GM12878 (cell line): ENCODE measurements around the gene FAM227B. TPM values are rescaled to one million over a fixed set of nuclear protein-coding genes. Genes with fewer than 3 reads are reported as not detected.

Source experiments
- ATAC-seq: fragments of 200-7000 bp; cut with Tn5 transposase; 3 replicates; pipeline ENCODE4 v1.9.1; 2020; ENCODE audit warnings: mild to moderate bottlenecking, moderate library complexity
- BruUV-seq: library from RNA; stranded (reverse); fragments of 400-500 nt; replicated peaks from 2 replicates; lab custom pipeline; 2021; lab: Mats Ljungman, UMichigan
- CTCF ChIA-PET: fragments of 300-600 bp; sonication (Branson Sonifier 250); formaldehyde crosslinking; extraction: SDS; loops from one replicate; lab custom pipeline; 2021; ENCODE audit warnings: inconsistent platforms; lab: Yijun Ruan, JAX
- POLR2A ChIA-PET: fragments of 350-600 bp; formaldehyde crosslinking; extraction: SDS; loops from one replicate; lab custom pipeline; 2021; ENCODE audit warnings: inconsistent platforms; lab: Charles Lee
- RAD21 ChIA-PET: fragments of 300-600 bp; sonication (Branson Sonifier 250); formaldehyde crosslinking; loops from one replicate; lab custom pipeline; 2023; ENCODE audit warnings: antibody characterized with exemption; ENCODE audit not compliant: unreplicated experiment; lab: Charles Lee
- SMC1A ChIA-PET: fragments of 300-600 bp; sonication (Branson Sonifier 250); formaldehyde crosslinking; loops from one replicate; lab custom pipeline; 2023; ENCODE audit not compliant: unreplicated experiment, uncharacterized antibody; lab: Charles Lee
- DNase-seq: peaks from one replicate; pipeline ENCODE4 v3.0.0-alpha.2; 2011; ENCODE audit warnings: low read depth, low spot score
- FAIRE-seq: peaks from 3 replicates; lab custom pipeline; 2011; peaks lifted over from hg19 to GRCh38; lab: Jason Lieb, UNC
- H2AFZ ChIP-seq: 2 replicates; pipeline ENCODE4 v1.6.0; 2011; ENCODE audit warnings: low read depth, low read length, control low read depth; ENCODE audit not compliant: control insufficient read depth
- H3K27ac ChIP-seq: 2 replicates; pipeline ENCODE4 v1.5.1; 2011; ENCODE audit warnings: control low read depth; ENCODE audit not compliant: control insufficient read depth, insufficient read depth
- H3K27me3 ChIP-seq, 2 experiments: replicated peaks in 1 of 2; 2 replicates each; pipeline versions ENCODE4 v1.6.0 to v1.6.1; 2011; ENCODE audit warnings: low read length in 1 of 2; ENCODE audit not compliant: control insufficient read depth in 2 of 2, insufficient read depth in 2 of 2
- H3K36me3 ChIP-seq, 2 experiments: 2 replicates each; pipeline ENCODE4 v1.5.1; 2011; ENCODE audit warnings: low read length in 1 of 2; ENCODE audit not compliant: control insufficient read depth in 2 of 2, insufficient read depth in 2 of 2
- H3K4me1 ChIP-seq: 2 replicates; pipeline ENCODE4 v1.6.1; 2011; ENCODE audit warnings: mild to moderate bottlenecking, low read length, moderate library complexity, mixed read lengths; ENCODE audit not compliant: control insufficient read depth, insufficient read depth
- H3K4me2 ChIP-seq: 2 replicates; pipeline ENCODE4 v1.6.0; 2011; ENCODE audit warnings: control low read depth; ENCODE audit not compliant: control insufficient read depth, insufficient read depth
- H3K4me3 ChIP-seq: fragments of 200-600 bp; sonication (generic); 2 replicates; pipeline ENCODE4 v1.5.1; 2016
- H3K79me2 ChIP-seq: 2 replicates; pipeline ENCODE4 v1.6.0; 2011; ENCODE audit warnings: low read length; ENCODE audit not compliant: control insufficient read depth, insufficient read depth
- H3K9ac ChIP-seq: 2 replicates; pipeline ENCODE4 v1.8.0; 2011; ENCODE audit warnings: low read length, control low read depth, mixed read lengths; ENCODE audit not compliant: control insufficient read depth, insufficient read depth
- H3K9me3 ChIP-seq: replicated peaks from 3 replicates; pipeline ENCODE4 v1.5.1; 2011; ENCODE audit warnings: mild to moderate bottlenecking, low read length; ENCODE audit not compliant: control insufficient read depth, insufficient read depth
- H4K20me1 ChIP-seq: 2 replicates; pipeline ENCODE4 v1.6.0; 2011; ENCODE audit not compliant: control insufficient read depth, insufficient read depth
- ASH2L ChIP-seq: fragments of 300-600, 200-600 bp; sonication (generic); IDR thresholded peaks from 2 replicates; pipeline ENCODE4 v1.6.1; 2017; ENCODE audit warnings: low read depth, mild to moderate bottlenecking, borderline replicate concordance
- CBX5 ChIP-seq: sonication (generic); IDR thresholded peaks from 2 replicates; pipeline ENCODE4 v1.6.1; 2016; ENCODE audit warnings: low read depth, moderate library complexity, mild to moderate bottlenecking, inconsistent platforms
- CHD2 ChIP-seq: IDR thresholded peaks from 2 replicates; pipeline ENCODE4 v1.6.1; 2011; ENCODE audit warnings: low read depth, low read length, improper control_type of control experiment, borderline replicate concordance
- E2F8 ChIP-seq: fragments of 450-650 bp; IDR thresholded peaks from 2 replicates; pipeline ENCODE4 v1.6.1; 2018; ENCODE audit warnings: mild to moderate bottlenecking, low read depth, moderate library complexity; ENCODE audit not compliant: partially characterized antibody
- ELK1 ChIP-seq: IDR thresholded peaks from 2 replicates; pipeline ENCODE4 v1.6.1; 2012; ENCODE audit warnings: low read depth, low read length, improper control_type of control experiment
- ESRRA ChIP-seq: IDR thresholded peaks from 2 replicates; pipeline ENCODE4 v1.6.1; 2012; ENCODE audit warnings: mild to moderate bottlenecking, low read length, improper control_type of control experiment
- EZH2 ChIP-seq: IDR thresholded peaks from 2 replicates; pipeline ENCODE4 v1.6.1; 2012; ENCODE audit warnings: low read depth, mild to moderate bottlenecking, control low read depth, inconsistent platforms, low read length, borderline replicate concordance; ENCODE audit not compliant: control insufficient read depth
- FOS ChIP-seq: IDR thresholded peaks from 3 replicates; pipeline ENCODE4 v1.6.1; 2011; ENCODE audit warnings: borderline replicate concordance; ENCODE audit not compliant: insufficient read length; ENCODE audit errors: extremely low read depth
- GATAD2B ChIP-seq: fragments of 450-650 bp; conservative IDR thresholded peaks from 2 replicates; pipeline ENCODE4 v1.6.1; 2017; ENCODE audit warnings: low read depth, mild to moderate bottlenecking, moderate library complexity
- IKZF1 ChIP-seq: fragments of 450-650 bp; conservative IDR thresholded peaks from 2 replicates; pipeline ENCODE4 v1.6.1; 2017; ENCODE audit warnings: antibody characterized with exemption, mild to moderate bottlenecking
- IKZF2 ChIP-seq, 2 experiments: fragments of 450-650 bp; IDR thresholded peaks; 2 replicates each; pipeline ENCODE4 v1.6.1; 2017; ENCODE audit warnings: mild to moderate bottlenecking in 2 of 2, moderate library complexity in 2 of 2
- KLF5 ChIP-seq: fragments of 450-650 bp; IDR thresholded peaks from 2 replicates; pipeline ENCODE4 v1.6.1; 2014; ENCODE audit warnings: mild to moderate bottlenecking; ENCODE audit not compliant: partially characterized antibody
- MAX ChIP-seq: IDR thresholded peaks from 2 replicates; pipeline ENCODE4 v1.6.1; 2012; ENCODE audit warnings: low read depth, low read length, improper control_type of control experiment
- POLR2A ChIP-seq: IDR thresholded peaks from 2 replicates; pipeline ENCODE4 v1.6.1; 2011; ENCODE audit warnings: low read depth, mild to moderate bottlenecking, low read length
- RBBP5 ChIP-seq: fragments of 200-600 bp; sonication (generic); conservative IDR thresholded peaks from 2 replicates; pipeline ENCODE4 v1.6.1; 2016
- RELA ChIP-seq: fragments of 450-650 bp; IDR thresholded peaks from 2 replicates; pipeline ENCODE4 v1.8.0; 2014; ENCODE audit warnings: borderline replicate concordance; ENCODE audit not compliant: partially characterized antibody
- RELB ChIP-seq: fragments of 450-650 bp; IDR thresholded peaks from 2 replicates; pipeline ENCODE4 v1.6.1; 2017; ENCODE audit warnings: low read depth, mild to moderate bottlenecking, moderate library complexity
- SIN3A ChIP-seq: IDR thresholded peaks from 2 replicates; pipeline ENCODE4 v1.6.1; 2012; ENCODE audit warnings: low read depth, low read length, improper control_type of control experiment
- TCF3 ChIP-seq: IDR thresholded peaks from 2 replicates; pipeline ENCODE4 v1.6.1; 2012; ENCODE audit warnings: low read depth, mild to moderate bottlenecking, low read length, borderline replicate concordance; ENCODE audit not compliant: insufficient read depth
- ZSCAN29 ChIP-seq: fragments of 450-650 bp; IDR thresholded peaks from 2 replicates; pipeline ENCODE4 v1.6.1; 2017; ENCODE audit warnings: mild to moderate bottlenecking, moderate library complexity
- WGBS: methylation state at CpG from one replicate; pipeline ENCODE4 v1.1.6; 2016; ENCODE audit warnings: low lambda C conversion rate; ENCODE audit not compliant: insufficient replicate concordance, insufficient coverage; ENCODE audit errors: missing lambda C conversion rate; 5-methylcytosine and 5-hydroxymethylcytosine counted together
- in situ Hi-C: fragments of 300-500 bp; cut with MboI; formaldehyde crosslinking; loops from 9 replicates; pipeline ENCODE4 v1.14.3; 2018; ENCODE audit warnings: mixed read lengths
- intact Hi-C: fragments of 100-400 bp; cut with micrococcal nuclease; formaldehyde crosslinking; loops from one replicate; pipeline ENCODE4 v1.14.2; 2022; ENCODE audit not compliant: unreplicated experiment
- polyA plus RNA-seq, 11 experiments: library from polyadenylated mRNA; depleted of rRNA in 4 of 11; unstranded in 6 of 11; stranded (reverse) in 5 of 11; fragments of >200 nt; fragmentation: Nextera tagmentation in 4 of 11; fragmentation: Illumina TruSeq in 1 of 11; extraction: Ambion mirVana in 4 of 11; extraction: Trizol in 1 of 11; gene quantifications; 1 replicate in 1 of 11; 2 replicates in 10 of 11; pipeline versions ENCODE4 v1.2.1 to v1.2.3, GENCODE V29; 2011 to 2016; ENCODE audit warnings: inconsistent platforms in 2 of 11, missing spikeins in 2 of 11, low read depth in 1 of 11
- total RNA-seq, 4 experiments: library from RNA; depleted of rRNA in 3 of 4; stranded (reverse); fragments of >200 nt in 3 of 4; fragmentation: Illumina TruSeq in 1 of 4; extraction: Trizol in 1 of 4; gene quantifications; 2 replicates each; pipeline versions ENCODE4 v1.2.1 to v1.2.3, GENCODE V29; 2013 to 2021

FAM227B gene
- total and polyA plus RNA-seq, 10 of the 15 experiments (the other 5 are each of a cell fraction or from before 2014, with no cell fraction given) = 3.9 to 12.6 (median 6.9) TPM

GRCh38 chr15:49650676-49651075 lies 30.1 kb upstream of the FAM227B start (continued):
- TF ChIP-seq RELB = no peak

- Histone ChIP-seq H3K4me3 (no peak overlapping the region), H3K27ac (no peak overlapping the region), H2AFZ (no peak overlapping the region), H3K9me3 (peaks cover 1% of the 10 kb centered on the region; the same call in 1 of the 3 replicates), H3K36me3 (no peaks in the 10 kb centered on the region)
- WGBS = 96% methylated on average over 1 of the region's 1 CpG
- CTCF ChIA-PET = no interaction called here
- TF ChIP-seq ASH2L = no peak
- TF ChIP-seq ZSCAN29 = no peak
- no peak for TF ChIP-seq IKZF2 (IDR thresholded peaks at IDR 0.05)
- no peak for TF ChIP-seq MAX
- TF ChIP-seq POLR2A = no peak
- no peak for TF ChIP-seq EZH2
- no peak for TF ChIP-seq ESRRA
- TF ChIP-seq TCF3 = no peak
- no peak for TF ChIP-seq KLF5
- TF ChIP-seq SIN3A = no peak
- no peak for TF ChIP-seq ELK1
- TF ChIP-seq FOS = no peak
- TF ChIP-seq CBX5 = no peak
- TF ChIP-seq RELA = no peak
- TF ChIP-seq CHD2 = no peak
- no peak for TF ChIP-seq E2F8
- TF ChIP-seq RBBP5 = no peak
- no peak for TF ChIP-seq IKZF1
- TF ChIP-seq GATAD2B = no peak
- TF ChIP-seq, all 136 proteins: peak for 0
- in situ Hi-C loops (no loop called here), intact Hi-C loops (no loop called here)
- Histone ChIP-seq H3K27me3 (no peaks in the 10 kb centered on the region), H3K4me1 (no peaks in the 10 kb centered on the region), H4K20me1 (no peaks in the 10 kb centered on the region), H3K9ac (no peak overlapping the region), H3K4me2 (no peak overlapping the region), H3K79me2 (no peaks in the 10 kb centered on the region)
- FAIRE-seq (no peak), ATAC-seq (no peak), DNase-seq (no peak)
- SMC1A ChIA-PET = no interaction called here
- RAD21 ChIA-PET = no interaction called here
- no TSS peak for BruUV-seq
- POLR2A ChIA-PET = no interaction called here
Observed at GRCh38 chr15:49649987-49650386, 29.4 kb upstream of the FAM227B start.
